HCT116 (cell line): ENCODE measurements around the gene C4orf50. TPM values are rescaled to one million over a fixed set of nuclear protein-coding genes. Genes with fewer than 3 reads are reported as not detected.

ENCODE experiments used
- ATAC-seq: fragments of 200-7000 bp; cut with Tn5 transposase; 2 replicates; pipeline ENCODE4 v1.9.1; 2020; ENCODE audit warnings: mild to moderate bottlenecking, moderate library complexity
- BruUV-seq: library from RNA; stranded (reverse); fragments of 400-500 nt; replicated peaks from 2 replicates; lab custom pipeline; 2021; lab: Mats Ljungman, UMichigan
- CTCF ChIA-PET: fragments of 300-600 bp; sonication (Branson Sonifier 250); formaldehyde crosslinking; loops from one replicate; lab custom pipeline; 2021; ENCODE audit warnings: antibody characterized with exemption; lab: Charles Lee
- POLR2A ChIA-PET: fragments of 300-600, 350-600 bp; sonication (Branson Sonifier 250); formaldehyde crosslinking; loops from one replicate; lab custom pipeline; 2021; ENCODE audit warnings: antibody characterized with exemption; lab: Charles Lee
- RAD21 ChIA-PET, 2 experiments: fragments of 300-600 bp; sonication (Branson Sonifier 250); formaldehyde crosslinking; loops; one replicate each; lab custom pipeline; 2023; ENCODE audit warnings: low total read pairs in 2 of 2; ENCODE audit not compliant: uncharacterized antibody in 2 of 2, unreplicated experiment in 2 of 2, low non-redundant PET in 1 of 2; lab: Charles Lee
- DNase-seq: peaks from one replicate; pipeline ENCODE4 v3.0.0-alpha.2; 2010; ENCODE audit warnings: low read depth, low spot score
- H2AFZ ChIP-seq: fragments of 200-600 bp; shearing (Covaris generic), sonication (generic); 2 replicates; pipeline ENCODE4 v1.6.1; 2017; ENCODE audit warnings: low read depth, mixed run types, mixed read lengths, antibody characterized with exemption, low read length; ENCODE audit not compliant: poor library complexity, severe bottlenecking
- H3K27ac ChIP-seq: 2 replicates; pipeline ENCODE4 v1.5.1; 2012; ENCODE audit warnings: low read depth, low read length
- H3K27me3 ChIP-seq: fragments of 200-600 bp; sonication (generic); 2 replicates; pipeline ENCODE4 v1.6.1; 2016; ENCODE audit warnings: mixed run types, low read length, mixed read lengths; ENCODE audit not compliant: insufficient read depth
- H3K36me3 ChIP-seq, 2 experiments: fragments of 200-500 bp in 1 of 2; fragments of 200-600 bp in 1 of 2; sonication (Bioruptor generic) in 1 of 2; sonication (generic) in 1 of 2; 2 replicates each; pipeline versions ENCODE4 v1.5.1 to v1.6.1; 2014 to 2016; ENCODE audit warnings: low read length in 2 of 2, inconsistent platforms in 1 of 2, mixed read lengths in 1 of 2, mixed run types in 1 of 2; ENCODE audit not compliant: insufficient read depth in 2 of 2, control insufficient read depth in 1 of 2
- H3K4me1 ChIP-seq, 2 experiments: fragments of 200-600 bp in 1 of 2; sonication (generic) in 1 of 2; 2 replicates each; pipeline versions ENCODE4 v1.5.1 to v1.6.1; 2012 to 2017; ENCODE audit warnings: low read length in 2 of 2, inconsistent platforms in 1 of 2, mild to moderate bottlenecking in 1 of 2, mixed read lengths in 1 of 2, mixed run types in 1 of 2, moderate library complexity in 1 of 2; ENCODE audit not compliant: insufficient read depth in 2 of 2, control insufficient read depth in 1 of 2
- H3K4me2 ChIP-seq: fragments of 200-600 bp; sonication (generic); 2 replicates; pipeline ENCODE4 v1.6.1; 2017; ENCODE audit warnings: mixed run types, low read length, mixed read lengths
- H3K4me3 ChIP-seq, 2 experiments: fragments of 200-600 bp in 1 of 2; sonication (generic) in 1 of 2; replicated peaks in 1 of 2; 2 replicates each; pipeline ENCODE4 v1.5.1; 2011 to 2016; ENCODE audit warnings: low read length in 2 of 2, control low read depth in 1 of 2, low read depth in 1 of 2, mild to moderate bottlenecking in 1 of 2, mixed read lengths in 1 of 2, mixed run types in 1 of 2
- H3K79me2 ChIP-seq: fragments of 200-600 bp; sonication (generic); 2 replicates; pipeline ENCODE4 v1.6.1; 2017; ENCODE audit warnings: mild to moderate bottlenecking, mixed run types, low read length, moderate library complexity, mixed read lengths; ENCODE audit not compliant: insufficient read depth
- H3K9ac ChIP-seq: fragments of 200-600 bp; sonication (generic); 2 replicates; pipeline ENCODE4 v1.6.1; 2016; ENCODE audit warnings: low read length, mixed read lengths
- H3K9me2 ChIP-seq: fragments of 200-600 bp; sonication (generic), shearing (Covaris generic); 2 replicates; pipeline ENCODE4 v1.6.1; 2017; ENCODE audit warnings: mixed run types, mild to moderate bottlenecking, moderate library complexity; ENCODE audit not compliant: insufficient read depth
- H3K9me3 ChIP-seq, 2 experiments: fragments of 200-500 bp in 1 of 2; fragments of 200-600 bp in 1 of 2; sonication (Bioruptor generic) in 1 of 2; sonication (generic) in 1 of 2; 2 replicates each; pipeline ENCODE4 v1.6.1; 2014 to 2017; ENCODE audit warnings: low read length in 2 of 2, mixed read lengths in 2 of 2, inconsistent platforms in 1 of 2, low read depth in 1 of 2, mild to moderate bottlenecking in 1 of 2, mixed run types in 1 of 2, moderate library complexity in 1 of 2; ENCODE audit not compliant: control insufficient read depth in 1 of 2, insufficient read depth in 1 of 2
- H4K20me1 ChIP-seq: fragments of 200-600 bp; sonication (generic), shearing (Covaris generic); 2 replicates; pipeline ENCODE4 v1.6.1; 2017; ENCODE audit warnings: mixed run types, mild to moderate bottlenecking, moderate library complexity; ENCODE audit not compliant: insufficient read depth
- ATF3 ChIP-seq: IDR thresholded peaks from 2 replicates; pipeline ENCODE4 v1.6.1; 2012
- ELF1 ChIP-seq: IDR thresholded peaks from 2 replicates; pipeline ENCODE4 v1.6.1; 2012; ENCODE audit warnings: low read depth, borderline replicate concordance
- EZH2 ChIP-seq: fragments of 200-600 bp; sonication (generic); IDR thresholded peaks from 2 replicates; pipeline ENCODE4 v1.6.1; 2017; ENCODE audit warnings: antibody characterized with exemption, mixed run types
- FOSL1 ChIP-seq: IDR thresholded peaks from 2 replicates; pipeline ENCODE4 v1.6.1; 2012; ENCODE audit warnings: low read depth
- JUND ChIP-seq: IDR thresholded peaks from 2 replicates; pipeline ENCODE4 v1.6.1; 2012
- POLR2A ChIP-seq: IDR thresholded peaks from 2 replicates; pipeline ENCODE4 v1.7.0; 2011; ENCODE audit warnings: borderline replicate concordance; ENCODE audit not compliant: insufficient read depth, insufficient read length; ENCODE audit errors: extremely low read depth
- RAD21 ChIP-seq: IDR thresholded peaks from 2 replicates; pipeline ENCODE4 v1.6.1; 2012; ENCODE audit warnings: low read depth, mild to moderate bottlenecking
- SIN3A ChIP-seq: IDR thresholded peaks from 2 replicates; pipeline ENCODE4 v1.6.1; 2012; ENCODE audit warnings: low read depth
- SP1 ChIP-seq: IDR thresholded peaks from 2 replicates; pipeline ENCODE4 v1.6.1; 2012; ENCODE audit warnings: low read depth
- SRF ChIP-seq: IDR thresholded peaks from 2 replicates; pipeline ENCODE4 v1.6.1; 2012; ENCODE audit warnings: low read depth
- TCF7L2 ChIP-seq: IDR thresholded peaks from 2 replicates; pipeline ENCODE4 v1.7.0; 2011; ENCODE audit warnings: borderline replicate concordance, inconsistent platforms; ENCODE audit not compliant: insufficient read depth, insufficient read length; ENCODE audit errors: extremely low read depth
- ZFX ChIP-seq: fragments of 450-650 bp; IDR thresholded peaks from 2 replicates; pipeline ENCODE4 v1.6.1; 2017
- ZNF274 ChIP-seq: fragments of 200-500 bp; sonication (Bioruptor generic); IDR thresholded peaks from 2 replicates; pipeline ENCODE4 v1.6.1; 2014; ENCODE audit warnings: mild to moderate bottlenecking, low read depth, low read length, inconsistent platforms
- intact Hi-C: fragments of 100-400 bp; cut with micrococcal nuclease; formaldehyde crosslinking; loops from 2 replicates; pipeline ENCODE4 v1.10.0; 2022
- total RNA-seq: library from RNA; stranded (reverse); gene quantifications from one replicate; pipeline ENCODE4 v1.2.1, GENCODE V29; 2021; ENCODE audit not compliant: unreplicated experiment
- TF ChIP-seq, protein P1 (sequence below), 3 experiments: fragments of 200-600 bp in 1 of 3; sonication (generic) in 1 of 3; IDR thresholded peaks in 2 of 3; conservative IDR thresholded peaks in 1 of 3; 2 replicates each; pipeline ENCODE4 v1.5.1; 2012 to 2017; ENCODE audit warnings: low read depth in 2 of 3, low read length in 2 of 3, antibody characterized with exemption in 1 of 3, borderline replicate concordance in 1 of 3, control low read depth in 1 of 3, mild to moderate bottlenecking in 1 of 3, mixed read lengths in 1 of 3, mixed run types in 1 of 3, moderate library complexity in 1 of 3; ENCODE audit not compliant: insufficient read depth in 1 of 3
- TF ChIP-seq, protein P2 (sequence below): IDR thresholded peaks from 2 replicates; pipeline ENCODE4 v1.6.1; 2012; ENCODE audit warnings: low read depth
- TF ChIP-seq, protein P3 (sequence below): IDR thresholded peaks from 2 replicates; pipeline ENCODE4 v1.6.1; 2011; ENCODE audit warnings: mild to moderate bottlenecking, low read length, moderate library complexity; ENCODE audit not compliant: insufficient replicate concordance; ENCODE audit errors: extremely low read depth

Gene C4orf50
- total RNA-seq, 1 experiment from 2014 or later, result not detected

- Histone ChIP-seq H3K27ac (no peak overlapping the region), H3K4me1 (no peaks in the 10 kb centered on the region; a peak in 1 of 4 replicates), H3K27me3 (peaks cover 21% of the 10 kb centered on the region), H3K9ac (no peak overlapping the region), H3K9me2 (no peaks in the 10 kb centered on the region), H3K4me3 (no peak overlapping the region), H3K36me3 (no peaks in the 10 kb centered on the region), H3K9me3 (0 out of 4 replicates have a peak, but pooled peaks cover 0 to 4% of the 10 kb centered on the region in 2 experiments), H3K4me2 (no peak overlapping the region), H2AFZ (no peak overlapping the region), H4K20me1 (no peaks in the 10 kb centered on the region), H3K79me2 (no peaks in the 10 kb centered on the region)
- ChIA-PET CTCF (no interaction called here), POLR2A (no interaction called here), RAD21 (no interaction called here)
- DNase-seq (no peak), ATAC-seq (no peak)
- TF ChIP-seq ELF1 (no peak), EZH2 (no peak), JUND (no peak), ZNF274 (no peak), FOSL1 (no peak), RAD21 (no peak), ZFX (no peak), SIN3A (no peak), SP1 (no peak), POLR2A (no peak), ATF3 (no peak), SRF (no peak), TCF7L2 (no peak)
- TF ChIP-seq, protein P1, sequence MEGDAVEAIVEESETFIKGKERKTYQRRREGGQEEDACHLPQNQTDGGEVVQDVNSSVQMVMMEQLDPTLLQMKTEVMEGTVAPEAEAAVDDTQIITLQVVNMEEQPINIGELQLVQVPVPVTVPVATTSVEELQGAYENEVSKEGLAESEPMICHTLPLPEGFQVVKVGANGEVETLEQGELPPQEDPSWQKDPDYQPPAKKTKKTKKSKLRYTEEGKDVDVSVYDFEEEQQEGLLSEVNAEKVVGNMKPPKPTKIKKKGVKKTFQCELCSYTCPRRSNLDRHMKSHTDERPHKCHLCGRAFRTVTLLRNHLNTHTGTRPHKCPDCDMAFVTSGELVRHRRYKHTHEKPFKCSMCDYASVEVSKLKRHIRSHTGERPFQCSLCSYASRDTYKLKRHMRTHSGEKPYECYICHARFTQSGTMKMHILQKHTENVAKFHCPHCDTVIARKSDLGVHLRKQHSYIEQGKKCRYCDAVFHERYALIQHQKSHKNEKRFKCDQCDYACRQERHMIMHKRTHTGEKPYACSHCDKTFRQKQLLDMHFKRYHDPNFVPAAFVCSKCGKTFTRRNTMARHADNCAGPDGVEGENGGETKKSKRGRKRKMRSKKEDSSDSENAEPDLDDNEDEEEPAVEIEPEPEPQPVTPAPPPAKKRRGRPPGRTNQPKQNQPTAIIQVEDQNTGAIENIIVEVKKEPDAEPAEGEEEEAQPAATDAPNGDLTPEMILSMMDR (IDR thresholded peaks at IDR 0.05 in 2 of 3, conservative IDR thresholded peaks at IDR 0.05 in 1 of 3; ENCODE audit: borderline replicate concordance in 1 of 3, insufficient read depth in 1 of 3, low read depth in 2 of 3, low read length in 2 of 3), result no peak
- TF ChIP-seq, protein P2, sequence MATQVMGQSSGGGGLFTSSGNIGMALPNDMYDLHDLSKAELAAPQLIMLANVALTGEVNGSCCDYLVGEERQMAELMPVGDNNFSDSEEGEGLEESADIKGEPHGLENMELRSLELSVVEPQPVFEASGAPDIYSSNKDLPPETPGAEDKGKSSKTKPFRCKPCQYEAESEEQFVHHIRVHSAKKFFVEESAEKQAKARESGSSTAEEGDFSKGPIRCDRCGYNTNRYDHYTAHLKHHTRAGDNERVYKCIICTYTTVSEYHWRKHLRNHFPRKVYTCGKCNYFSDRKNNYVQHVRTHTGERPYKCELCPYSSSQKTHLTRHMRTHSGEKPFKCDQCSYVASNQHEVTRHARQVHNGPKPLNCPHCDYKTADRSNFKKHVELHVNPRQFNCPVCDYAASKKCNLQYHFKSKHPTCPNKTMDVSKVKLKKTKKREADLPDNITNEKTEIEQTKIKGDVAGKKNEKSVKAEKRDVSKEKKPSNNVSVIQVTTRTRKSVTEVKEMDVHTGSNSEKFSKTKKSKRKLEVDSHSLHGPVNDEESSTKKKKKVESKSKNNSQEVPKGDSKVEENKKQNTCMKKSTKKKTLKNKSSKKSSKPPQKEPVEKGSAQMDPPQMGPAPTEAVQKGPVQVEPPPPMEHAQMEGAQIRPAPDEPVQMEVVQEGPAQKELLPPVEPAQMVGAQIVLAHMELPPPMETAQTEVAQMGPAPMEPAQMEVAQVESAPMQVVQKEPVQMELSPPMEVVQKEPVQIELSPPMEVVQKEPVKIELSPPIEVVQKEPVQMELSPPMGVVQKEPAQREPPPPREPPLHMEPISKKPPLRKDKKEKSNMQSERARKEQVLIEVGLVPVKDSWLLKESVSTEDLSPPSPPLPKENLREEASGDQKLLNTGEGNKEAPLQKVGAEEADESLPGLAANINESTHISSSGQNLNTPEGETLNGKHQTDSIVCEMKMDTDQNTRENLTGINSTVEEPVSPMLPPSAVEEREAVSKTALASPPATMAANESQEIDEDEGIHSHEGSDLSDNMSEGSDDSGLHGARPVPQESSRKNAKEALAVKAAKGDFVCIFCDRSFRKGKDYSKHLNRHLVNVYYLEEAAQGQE, result no peak
- TF ChIP-seq, protein P3, sequence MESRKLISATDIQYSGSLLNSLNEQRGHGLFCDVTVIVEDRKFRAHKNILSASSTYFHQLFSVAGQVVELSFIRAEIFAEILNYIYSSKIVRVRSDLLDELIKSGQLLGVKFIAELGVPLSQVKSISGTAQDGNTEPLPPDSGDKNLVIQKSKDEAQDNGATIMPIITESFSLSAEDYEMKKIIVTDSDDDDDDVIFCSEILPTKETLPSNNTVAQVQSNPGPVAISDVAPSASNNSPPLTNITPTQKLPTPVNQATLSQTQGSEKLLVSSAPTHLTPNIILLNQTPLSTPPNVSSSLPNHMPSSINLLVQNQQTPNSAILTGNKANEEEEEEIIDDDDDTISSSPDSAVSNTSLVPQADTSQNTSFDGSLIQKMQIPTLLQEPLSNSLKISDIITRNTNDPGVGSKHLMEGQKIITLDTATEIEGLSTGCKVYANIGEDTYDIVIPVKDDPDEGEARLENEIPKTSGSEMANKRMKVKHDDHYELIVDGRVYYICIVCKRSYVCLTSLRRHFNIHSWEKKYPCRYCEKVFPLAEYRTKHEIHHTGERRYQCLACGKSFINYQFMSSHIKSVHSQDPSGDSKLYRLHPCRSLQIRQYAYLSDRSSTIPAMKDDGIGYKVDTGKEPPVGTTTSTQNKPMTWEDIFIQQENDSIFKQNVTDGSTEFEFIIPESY, result no peak
- BruUV-seq, result no TSS peak
- intact Hi-C loops, result no loop called here
Measured at GRCh38 chr4:5908876-5909427, 109.3 kb downstream of the C4orf50 start.
